HG03558 (cell line): ENCODE results near the gene GTF3C2.

ENCODE experiments used
- ATAC-seq: cut with Tn5 transposase; IDR thresholded peaks from one replicate; pipeline ENCODE4 v1.9.1; 2021; ENCODE audit warnings: moderate number of reproducible peaks; ENCODE audit not compliant: unreplicated experiment; ENCODE audit errors: extremely low read depth

Gene GTF3C2

GRCh38 chr2:27356382-27357181 lies at the start of gene GTF3C2:
Gene GTF3C2 (minus strand): TSS chr2:27356764. CDS start chr2:27343554, 13,210 bp downstream.
- peak; percentile 57 for ATAC-seq

- ATAC-seq, result no peak
Observed at GRCh38 chr2:27400348-27401135, 44.0 kb upstream of the GTF3C2 start.

- no peak for ATAC-seq
Observed at GRCh38 chr2:27398962-27399361, 42.4 kb upstream of the GTF3C2 start.

GRCh38 chr2:27393225-27393624 lies 36.7 kb upstream of the GTF3C2 start:
- no peak for ATAC-seq

- no peak for ATAC-seq
Observed at GRCh38 chr2:27390822-27391679, 34.5 kb upstream of the GTF3C2 start.

- no peak for ATAC-seq
Observed at GRCh38 chr2:27381577-27382181, 25.1 kb upstream of the GTF3C2 start.

GRCh38 chr2:27380626-27381545 lies 24.3 kb upstream of the GTF3C2 start, which contains the start of gene ZNF513:
Gene ZNF513 (minus strand): TSS chr2:27380734. CDS start chr2:27380526, 208 bp downstream.
- ATAC-seq, result peak; percentile 58

- no peak for ATAC-seq
Observed at GRCh38 chr2:27379836-27380625, 23.5 kb upstream of the GTF3C2 start.

- ATAC-seq, result no peak
Observed at GRCh38 chr2:27379383-27379835, 22.8 kb upstream of the GTF3C2 start.

GRCh38 chr2:27378809-27379290 lies 22.3 kb upstream of the GTF3C2 start:
- no peak for ATAC-seq

GRCh38 chr2:27378096-27378808 lies 21.7 kb upstream of the GTF3C2 start:
- no peak for ATAC-seq

- no peak for ATAC-seq
Observed at GRCh38 chr2:27377618-27378095, 21.1 kb upstream of the GTF3C2 start.

GRCh38 chr2:27376866-27377617 lies 20.5 kb upstream of the GTF3C2 start:
- ATAC-seq, result no peak

- ATAC-seq, result no peak
Observed at GRCh38 chr2:27376151-27376865, 19.7 kb upstream of the GTF3C2 start.

- ATAC-seq, result no peak
Observed at GRCh38 chr2:27375513-27376099, 19.0 kb upstream of the GTF3C2 start.
